K562 (cell line): Measurements from ENCODE around the gene CRX. TPM values are rescaled to one million over a fixed set of nuclear protein-coding genes. Genes with fewer than 3 reads are reported as not detected.

ENCODE experiments used
- ATF1 ChIP-seq, 2 experiments: fragments of 450-650 bp in 1 of 2; IDR thresholded peaks; 2 replicates each; pipeline ENCODE4 v1.6.1; 2016; ENCODE audit warnings: missing compliant biosample characterization in 1 of 2, missing genetic modification characterization in 1 of 2
- ATF3 ChIP-seq, 2 experiments: fragments of 450-650 bp in 1 of 2; sonication (generic) in 1 of 2; formaldehyde crosslinking in 1 of 2; IDR thresholded peaks in 1 of 2; conservative IDR thresholded peaks in 1 of 2; 2 replicates each; pipeline versions ENCODE4 v1.6.1 to v1.8.1; 2016 to 2023; ENCODE audit warnings: mild to moderate bottlenecking in 2 of 2, moderate library complexity in 2 of 2, inconsistent platforms in 1 of 2, missing genetic modification reagents in 1 of 2
- C11orf30 ChIP-seq: fragments of 450-650 bp; IDR thresholded peaks from 2 replicates; pipeline ENCODE4 v1.6.1; 2016; ENCODE audit warnings: low read depth, mild to moderate bottlenecking
- CHAMP1 ChIP-seq: fragments of 450-650 bp; IDR thresholded peaks from 2 replicates; pipeline ENCODE4 v1.6.1; 2016; ENCODE audit warnings: mild to moderate bottlenecking
- CREB1 ChIP-seq, 2 experiments: sonication (generic) in 1 of 2; formaldehyde crosslinking in 1 of 2; IDR thresholded peaks; 2 replicates each; pipeline versions ENCODE4 v1.6.1 to v1.8.0; 2012 to 2022; ENCODE audit warnings: inconsistent platforms in 1 of 2, mild to moderate bottlenecking in 1 of 2, missing genetic modification reagents in 1 of 2, moderate library complexity in 1 of 2
- DIDO1 ChIP-seq: fragments of 450-650 bp; IDR thresholded peaks from 2 replicates; pipeline ENCODE4 v1.6.1; 2016; ENCODE audit warnings: low read depth, missing biosample characterization, missing genetic modification characterization
- E2F5 ChIP-seq: sonication (generic); formaldehyde crosslinking; IDR thresholded peaks from 2 replicates; pipeline ENCODE4 v1.8.0; 2022; ENCODE audit warnings: mild to moderate bottlenecking, missing genetic modification reagents
- ETS2 ChIP-seq: IDR thresholded peaks from 2 replicates; pipeline ENCODE4 v1.6.1; 2016; ENCODE audit warnings: borderline replicate concordance, missing genetic modification characterization, mild to moderate bottlenecking, moderate library complexity, missing compliant biosample characterization; ENCODE audit not compliant: poor library complexity, severe bottlenecking
- MLLT1 ChIP-seq, 2 experiments: fragments of 450-650 bp; IDR thresholded peaks; 2 replicates each; pipeline ENCODE4 v1.6.1; 2016
- NCOR1 ChIP-seq: fragments of 450-650 bp; IDR thresholded peaks from 2 replicates; pipeline ENCODE4 v1.6.1; 2016; ENCODE audit warnings: mild to moderate bottlenecking, moderate library complexity
- NFATC3 ChIP-seq: fragments of 450-650 bp; IDR thresholded peaks from 2 replicates; pipeline ENCODE4 v1.6.1; 2017; ENCODE audit warnings: mild to moderate bottlenecking
- NONO ChIP-seq, 2 experiments: fragments of 200-400 bp in 1 of 2; fragments of 450-650 bp in 1 of 2; formaldehyde crosslinking in 1 of 2; IDR thresholded peaks; 2 replicates each; pipeline ENCODE4 v1.6.1; 2017; ENCODE audit warnings: low read depth in 2 of 2, mild to moderate bottlenecking in 2 of 2, moderate library complexity in 2 of 2, low read length in 1 of 2
- PHF20 ChIP-seq: fragments of 450-650 bp; IDR thresholded peaks from 2 replicates; pipeline ENCODE4 v1.6.1; 2018; ENCODE audit not compliant: partially characterized antibody
- POLR2A ChIP-seq: fragments of 450-650 bp; conservative IDR thresholded peaks from 2 replicates; pipeline ENCODE4 v1.6.1; 2016
- SMC3 ChIP-seq: conservative IDR thresholded peaks from 2 replicates; pipeline ENCODE4 v1.6.1; 2011; ENCODE audit warnings: low read depth, low read length, improper control_type of control experiment; ENCODE audit not compliant: insufficient read depth
- SRF ChIP-seq, 2 experiments: fragments of 250-450, 450-650 bp in 1 of 2; sonication (Bioruptor Pico) in 1 of 2; sonication (generic) in 1 of 2; formaldehyde crosslinking; IDR thresholded peaks; 2 replicates each; pipeline versions ENCODE4 v1.5.0 to v1.5.1; 2020 to 2022; ENCODE audit warnings: mild to moderate bottlenecking in 1 of 2, missing genetic modification reagents in 1 of 2
- TEAD2 ChIP-seq: fragments of 450-650 bp; IDR thresholded peaks from 2 replicates; pipeline ENCODE4 v1.6.1; 2016; ENCODE audit warnings: missing genetic modification characterization, control low read depth, missing compliant biosample characterization
- ZBED1 ChIP-seq: IDR thresholded peaks from 2 replicates; pipeline ENCODE4 v1.6.1; 2014
- polyA plus RNA-seq, 8 experiments: library from polyadenylated mRNA; depleted of rRNA in 4 of 8; stranded (reverse) in 5 of 8; unstranded in 3 of 8; fragments of >200 nt; fragmentation: Nextera tagmentation in 2 of 8; fragmentation: Illumina TruSeq in 1 of 8; extraction: Ambion mirVana in 2 of 8; extraction: Trizol in 1 of 8; gene quantifications; 2 replicates each; pipeline versions ENCODE4 v1.2.1 to v1.2.3, GENCODE V29; 2011 to 2014; ENCODE audit warnings: inconsistent platforms in 1 of 8, missing spikeins in 1 of 8
- total RNA-seq, 7 experiments: library from RNA; depleted of rRNA in 6 of 7; stranded (reverse); fragments of >200 nt in 6 of 7; fragmentation: Illumina TruSeq in 2 of 7; extraction: Trizol in 2 of 7; gene quantifications; 2 replicates each; pipeline versions ENCODE4 v1.2.1 to v1.2.3, GENCODE V29; 2011 to 2021; ENCODE audit warnings: low replicate concordance in 1 of 7

Gene CRX
- total and polyA plus RNA-seq, 9 of the 15 experiments (the other 6 are each of a cell fraction or from before 2014, with no cell fraction given) = 0.01 TPM; not detected in 8

- TF ChIP-seq E2F5 (CRISPR knock-in tag) = no peak
- TF ChIP-seq NFATC3 = peak; percentile 98
- peak; percentile 82; the same call in 1 of the 2 replicates for TF ChIP-seq CHAMP1
- peak; percentile 100 for TF ChIP-seq C11orf30
- TF ChIP-seq ATF3 (IDR thresholded peaks at IDR 0.05) = peak; percentile 69
- TF ChIP-seq ATF3 (CRISPR knock-in tag; conservative IDR thresholded peaks at IDR 0.05) = peak; percentile 64
- no peak for TF ChIP-seq SMC3
- TF ChIP-seq DIDO1 = peak; percentile 46; the same call in 1 of the 2 replicates
- peak; percentile 50 to 71; a peak in 3 of 4 replicates for TF ChIP-seq MLLT1 (IDR thresholded peaks at IDR 0.05)
- no peak for TF ChIP-seq PHF20
- TF ChIP-seq NONO (IDR thresholded peaks at IDR 0.05; ENCODE audit: low read depth in 2 of 2, low read length in 1 of 2) = peak in 1 of 2 experiments; percentile 65; a peak in 1 of 4 replicates
- peak; percentile 83 for TF ChIP-seq POLR2A
- TF ChIP-seq NCOR1 = peak; percentile 100
- TF ChIP-seq CREB1 (IDR thresholded peaks at IDR 0.05) = peak; percentile 64
- peak; percentile 50; the same call in 1 of the 2 replicates for TF ChIP-seq CREB1 (CRISPR knock-in tag; IDR thresholded peaks at IDR 0.05)
- peak; percentile 78; the same call in 1 of the 2 replicates for TF ChIP-seq ZBED1
- TF ChIP-seq SRF (CRISPR knock-in tag; IDR thresholded peaks at IDR 0.05) = peak; percentile 93 to 99
- TF ChIP-seq ATF1 (CRISPR knock-in tag; IDR thresholded peaks at IDR 0.05) = no peak
- TF ChIP-seq ATF1 (tag; IDR thresholded peaks at IDR 0.05) = peak; percentile 86
- TF ChIP-seq TEAD2 (tag) = peak; percentile 91
- no peak for TF ChIP-seq ETS2
These were observed 70.4 kb downstream of the CRX start (continued) for GRCh38 chr19:47891923-47892666.
